Hematopoietic multipotent progenitor cell (in vitro differentiated cells): ENCODE results near the gene PDCD5. TPM values are rescaled to one million over a fixed set of nuclear protein-coding genes. Genes with fewer than 3 reads are reported as not detected.

ENCODE experiments used
- DNase-seq, 3 donors: peaks; one replicate each; pipeline ENCODE4 v3.0.0-alpha.2; 2011 to 2015; ENCODE audit warnings: low read depth in 2 of 3, low spot score in 2 of 3
- small RNA-seq: library from RNA; depleted of rRNA; stranded (forward); fragments of <200 nt; gene quantifications from one replicate; pipeline ENCODE3, GENCODE V24; 2012
- total RNA-seq: library from RNA; depleted of rRNA; stranded (reverse); fragments of >200 nt; gene quantifications from one replicate; pipeline ENCODE4 v1.2.3, GENCODE V29; 2012

Gene PDCD5
- total RNA-seq, 1 donor = 18.6 TPM

- no peak for DNase-seq
Measured at GRCh38 chr19:32627714-32628270, 46.8 kb downstream of the PDCD5 start.

GRCh38 chr19:32630338-32630737 is 49.3 kb downstream of the PDCD5 start:
- no peak for DNase-seq

- DNase-seq = no peak
Measured at GRCh38 chr19:32631381-32631780, 50.4 kb downstream of the PDCD5 start.

Small RNA genes within 50 kb of the gene (small RNA-seq; reads per million reads assigned to genes)
- gene SNORA68B = 1.4 reads per million, percentile 50 among the genes with 10 or more reads in this experiment

Other genes starting within 250 kb of the PDCD5 start
- 5.9 TPM for gene ZNF507, start 235.6 kb upstream of the PDCD5 start, total RNA-seq
- gene DPY19L3, start 175.4 kb upstream of the PDCD5 start, total RNA-seq = 23.4 TPM
- 57.1 TPM for gene ANKRD27, start 94.0 kb downstream of the PDCD5 start, total RNA-seq
- gene RGS9BP, start 94.7 kb downstream of the PDCD5 start, total RNA-seq = 0.54 TPM
- 8.9 TPM for gene NUDT19, start 110.6 kb downstream of the PDCD5 start, total RNA-seq
- 0.27 TPM for gene TDRD12, start 138.6 kb downstream of the PDCD5 start, total RNA-seq